D721Med (cell line): ENCODE results near the gene KDR.

Experiments used
- DNase-seq: peaks from one replicate; pipeline ENCODE4 v3.0.0; 2011; ENCODE audit warnings: low spot score; ENCODE audit not compliant: insufficient read length
- FAIRE-seq: peaks from 2 replicates; lab custom pipeline; 2011; peaks lifted over from hg19 to GRCh38; lab: Jason Lieb, UNC
- TF ChIP-seq, protein P1 (sequence below): IDR thresholded peaks from 2 replicates; pipeline ENCODE4 v1.5.1; 2012; ENCODE audit warnings: mild to moderate bottlenecking, control low read depth; ENCODE audit not compliant: insufficient read depth; ENCODE audit errors: missing control alignments

The KDR gene

GRCh38 chr4:55074386-55074785, 51.0 kb downstream of the KDR start:
- DNase-seq (no peak), FAIRE-seq (no peak)
- TF ChIP-seq, protein P1, sequence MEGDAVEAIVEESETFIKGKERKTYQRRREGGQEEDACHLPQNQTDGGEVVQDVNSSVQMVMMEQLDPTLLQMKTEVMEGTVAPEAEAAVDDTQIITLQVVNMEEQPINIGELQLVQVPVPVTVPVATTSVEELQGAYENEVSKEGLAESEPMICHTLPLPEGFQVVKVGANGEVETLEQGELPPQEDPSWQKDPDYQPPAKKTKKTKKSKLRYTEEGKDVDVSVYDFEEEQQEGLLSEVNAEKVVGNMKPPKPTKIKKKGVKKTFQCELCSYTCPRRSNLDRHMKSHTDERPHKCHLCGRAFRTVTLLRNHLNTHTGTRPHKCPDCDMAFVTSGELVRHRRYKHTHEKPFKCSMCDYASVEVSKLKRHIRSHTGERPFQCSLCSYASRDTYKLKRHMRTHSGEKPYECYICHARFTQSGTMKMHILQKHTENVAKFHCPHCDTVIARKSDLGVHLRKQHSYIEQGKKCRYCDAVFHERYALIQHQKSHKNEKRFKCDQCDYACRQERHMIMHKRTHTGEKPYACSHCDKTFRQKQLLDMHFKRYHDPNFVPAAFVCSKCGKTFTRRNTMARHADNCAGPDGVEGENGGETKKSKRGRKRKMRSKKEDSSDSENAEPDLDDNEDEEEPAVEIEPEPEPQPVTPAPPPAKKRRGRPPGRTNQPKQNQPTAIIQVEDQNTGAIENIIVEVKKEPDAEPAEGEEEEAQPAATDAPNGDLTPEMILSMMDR, result no peak

DNA sequence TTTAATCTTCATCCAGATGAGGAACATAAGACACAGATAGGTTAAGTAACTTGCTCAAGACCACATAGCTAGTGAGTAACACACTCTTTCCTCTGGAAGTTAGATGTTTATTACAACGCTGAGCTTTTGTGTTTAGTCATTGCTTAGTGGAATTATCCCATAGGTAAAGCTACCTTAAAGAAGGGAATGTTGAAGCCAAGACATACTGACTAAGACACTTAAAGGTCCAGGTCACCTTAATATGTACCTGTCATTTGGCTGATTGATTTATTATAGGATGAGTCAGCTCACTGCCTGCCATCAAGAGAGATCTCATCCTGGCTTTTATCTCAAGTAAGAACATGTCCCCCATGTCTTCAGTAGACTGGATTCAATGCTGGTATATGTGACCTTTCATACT, 53.4 kb downstream of the KDR start:
- FAIRE-seq (no peak), DNase-seq (no peak)
- TF ChIP-seq, protein P1, result no peak

GRCh38 chr4:55069248-55069647, 56.1 kb downstream of the KDR start:
- FAIRE-seq (no peak), DNase-seq (no peak)
- TF ChIP-seq, protein P1, result no peak

DNA sequence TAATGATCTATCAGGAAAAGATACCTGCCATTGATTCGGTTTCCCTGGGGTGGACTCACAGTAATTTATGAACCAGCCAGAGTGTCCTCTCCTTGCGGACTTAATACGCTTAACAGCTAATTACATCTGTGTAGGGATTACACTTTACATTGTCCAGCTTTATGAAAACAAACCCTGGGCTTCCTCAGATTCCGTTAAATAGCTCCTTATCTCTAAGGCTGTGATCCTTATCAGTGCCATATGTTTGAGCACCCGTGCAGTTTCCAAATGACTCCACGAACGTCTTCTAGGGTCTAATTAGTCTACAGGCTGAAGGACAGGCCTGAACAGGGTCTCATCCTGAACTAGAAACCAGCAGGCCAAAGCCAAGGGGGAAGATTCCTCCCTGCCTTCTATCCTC, 56.9 kb downstream of the KDR start:
- no peak for DNase-seq
- peak; percentile 29 for FAIRE-seq
- TF ChIP-seq, protein P1, result no peak

- DNase-seq (no peak), FAIRE-seq (no peak)
- TF ChIP-seq, protein P1, result no peak
These were observed 59.4 kb downstream of the KDR start for GRCh38 chr4:55066018-55066417.

DNA sequence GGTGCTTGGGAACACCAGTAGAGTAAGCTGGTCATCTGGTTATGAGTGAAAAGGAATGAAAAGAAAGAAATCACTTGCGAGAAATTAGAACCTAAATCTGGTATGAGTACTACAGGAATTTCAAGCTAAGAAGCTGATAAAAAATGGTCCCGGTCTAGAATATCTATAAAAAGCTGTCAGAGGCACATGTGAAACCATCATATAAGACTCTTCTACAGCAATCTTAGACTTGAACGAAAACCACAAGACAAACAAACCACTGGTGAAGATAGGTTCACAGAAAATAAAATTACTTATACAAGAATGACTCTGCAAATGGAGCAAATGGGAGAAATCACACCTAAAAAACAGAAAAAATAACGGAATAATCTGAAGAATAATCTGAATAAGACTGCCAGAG, 69.9 kb downstream of the KDR start:
- DNase-seq, result no peak
- FAIRE-seq, result no peak
- TF ChIP-seq, protein P1, result no peak

DNA sequence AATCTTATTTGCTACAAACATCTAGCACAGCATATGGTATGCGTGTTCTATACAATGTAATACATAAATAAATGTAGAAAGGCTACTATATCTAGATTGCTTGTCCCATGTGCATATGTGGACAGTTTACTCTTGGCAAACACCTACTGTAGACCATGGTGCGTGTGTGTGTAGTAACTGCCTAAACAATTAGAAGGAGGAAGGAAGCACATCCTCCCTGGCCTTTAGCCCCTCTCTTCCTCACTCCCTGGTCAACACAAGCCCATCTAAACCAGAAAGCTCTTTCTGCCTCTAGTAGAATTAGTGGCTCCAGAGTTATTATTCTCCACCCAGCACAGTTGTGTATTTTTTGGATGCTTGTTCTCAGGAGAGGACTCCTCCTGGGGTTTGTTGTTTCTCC, 73.9 kb downstream of the KDR start:
- TF ChIP-seq, protein P1, result no peak
- no peak for FAIRE-seq
- DNase-seq, result no peak
